Fibroblast of lung (primary cell): ENCODE data around the gene PIK3CA. TPM values are rescaled to one million over a fixed set of nuclear protein-coding genes. Genes with fewer than 3 reads are reported as not detected.

Experiments
- DNase-seq, 2 donors: peaks; one replicate each; pipeline versions ENCODE4 v3.0.0 to v3.0.0-alpha.2; 2010; ENCODE audit warnings: low read depth in 2 of 2
- H2AFZ ChIP-seq: 2 replicates; pipeline ENCODE4 v1.5.1; 2012; ENCODE audit warnings: low read length, control low read depth, inconsistent platforms
- H3K27ac ChIP-seq: 2 replicates; pipeline ENCODE4 v1.5.1; 2011; ENCODE audit warnings: low read length, control low read depth; ENCODE audit not compliant: insufficient read depth
- H3K27me3 ChIP-seq: 2 replicates; pipeline ENCODE4 v1.5.1; 2011; ENCODE audit warnings: mild to moderate bottlenecking, low read length; ENCODE audit not compliant: control insufficient read depth, insufficient read depth
- H3K36me3 ChIP-seq: 2 replicates; pipeline ENCODE4 v1.5.1; 2011; ENCODE audit warnings: low read length; ENCODE audit not compliant: control insufficient read depth, insufficient read depth
- H3K4me1 ChIP-seq: 2 replicates; pipeline ENCODE4 v1.5.1; 2011; ENCODE audit warnings: low read length; ENCODE audit not compliant: control insufficient read depth, insufficient read depth; ENCODE audit errors: extremely low read depth
- H3K4me2 ChIP-seq: 2 replicates; pipeline ENCODE4 v1.5.1; 2011; ENCODE audit warnings: low read length, control low read depth; ENCODE audit not compliant: insufficient read depth; ENCODE audit errors: extremely low read depth
- H3K4me3 ChIP-seq, 4 experiments: fragments of 200-600 bp in 1 of 4; sonication (generic) in 1 of 4; replicated peaks in 1 of 4; 2 replicates each; pipeline ENCODE4 v1.5.1; 2011 to 2016; ENCODE audit warnings: low read length in 4 of 4, low read depth in 3 of 4, mild to moderate bottlenecking in 3 of 4, control low read depth in 2 of 4, inconsistent platforms in 1 of 4, mixed read lengths in 1 of 4; ENCODE audit not compliant: insufficient read depth in 1 of 4; ENCODE audit errors: control extremely low read depth in 1 of 4
- H3K79me2 ChIP-seq: 2 replicates; pipeline ENCODE4 v1.5.1; 2012; ENCODE audit warnings: mild to moderate bottlenecking, low read length, inconsistent platforms; ENCODE audit not compliant: control insufficient read depth, insufficient read depth
- H3K9ac ChIP-seq: 2 replicates; pipeline ENCODE4 v1.5.1; 2011; ENCODE audit warnings: mild to moderate bottlenecking, low read length, control low read depth; ENCODE audit not compliant: insufficient read depth
- H3K9me3 ChIP-seq: 2 replicates; pipeline ENCODE4 v1.5.1; 2012; ENCODE audit warnings: low read depth, low read length; ENCODE audit not compliant: control insufficient read depth, insufficient read depth
- H4K20me1 ChIP-seq: 2 replicates; pipeline ENCODE4 v1.5.1; 2011; ENCODE audit warnings: low read length; ENCODE audit not compliant: control insufficient read depth, insufficient read depth; ENCODE audit errors: extremely low read depth
- EZH2 ChIP-seq: IDR thresholded peaks from 2 replicates; pipeline ENCODE4 v1.5.1; 2012; ENCODE audit warnings: low read length, control low read depth, mild to moderate bottlenecking; ENCODE audit errors: missing control alignments
- polyA plus RNA-seq, 2 donors: library from polyadenylated mRNA; depleted of rRNA in 1 of 2; stranded (reverse) in 1 of 2; unstranded in 1 of 2; fragments of >200 nt; gene quantifications; 2 replicates each; pipeline ENCODE4 v1.2.1, GENCODE V29; 2011 to 2012; ENCODE audit warnings: missing spikeins in 1 of 2
- total RNA-seq: library from RNA; depleted of rRNA; stranded (reverse); fragments of >200 nt; gene quantifications from 2 replicates; pipeline ENCODE4 v1.2.1, GENCODE V29; 2014
- TF ChIP-seq, protein P1 (sequence below), 2 donors: IDR thresholded peaks in 1 of 2; conservative IDR thresholded peaks in 1 of 2; 1 replicate in 1 of 2; 2 replicates in 1 of 2; pipeline ENCODE4 v1.5.1; 2011 to 2012; ENCODE audit warnings: low read length in 2 of 2, control low read depth in 1 of 2, inconsistent platforms in 1 of 2, low read depth in 1 of 2, mild to moderate bottlenecking in 1 of 2

Gene PIK3CA
- total and polyA plus RNA-seq, 2 donors (not counting 1 experiment from before 2014, with no cell fraction given), result 20.8 to 28.9 TPM

- no peaks in the 10 kb centered on the region for H3K36me3 ChIP-seq
- H3K27ac ChIP-seq, result no peak overlapping the region
- H3K9me3 ChIP-seq, result no peaks in the 10 kb centered on the region
- H3K4me1 ChIP-seq, result no peaks in the 10 kb centered on the region
- H3K4me3 ChIP-seq, result no peak overlapping the region
- H3K27me3 ChIP-seq, result no peaks in the 10 kb centered on the region
- H3K9ac ChIP-seq, result no peak overlapping the region
- H4K20me1 ChIP-seq, result no peaks in the 10 kb centered on the region
- H2AFZ ChIP-seq, result no peak overlapping the region
- no peak overlapping the region for H3K4me2 ChIP-seq
- DNase-seq, result no peak
- TF ChIP-seq EZH2, result no peak
- TF ChIP-seq, protein P1, sequence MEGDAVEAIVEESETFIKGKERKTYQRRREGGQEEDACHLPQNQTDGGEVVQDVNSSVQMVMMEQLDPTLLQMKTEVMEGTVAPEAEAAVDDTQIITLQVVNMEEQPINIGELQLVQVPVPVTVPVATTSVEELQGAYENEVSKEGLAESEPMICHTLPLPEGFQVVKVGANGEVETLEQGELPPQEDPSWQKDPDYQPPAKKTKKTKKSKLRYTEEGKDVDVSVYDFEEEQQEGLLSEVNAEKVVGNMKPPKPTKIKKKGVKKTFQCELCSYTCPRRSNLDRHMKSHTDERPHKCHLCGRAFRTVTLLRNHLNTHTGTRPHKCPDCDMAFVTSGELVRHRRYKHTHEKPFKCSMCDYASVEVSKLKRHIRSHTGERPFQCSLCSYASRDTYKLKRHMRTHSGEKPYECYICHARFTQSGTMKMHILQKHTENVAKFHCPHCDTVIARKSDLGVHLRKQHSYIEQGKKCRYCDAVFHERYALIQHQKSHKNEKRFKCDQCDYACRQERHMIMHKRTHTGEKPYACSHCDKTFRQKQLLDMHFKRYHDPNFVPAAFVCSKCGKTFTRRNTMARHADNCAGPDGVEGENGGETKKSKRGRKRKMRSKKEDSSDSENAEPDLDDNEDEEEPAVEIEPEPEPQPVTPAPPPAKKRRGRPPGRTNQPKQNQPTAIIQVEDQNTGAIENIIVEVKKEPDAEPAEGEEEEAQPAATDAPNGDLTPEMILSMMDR (conservative IDR thresholded peaks at IDR 0.05 in 1 of 2, IDR thresholded peaks at IDR 0.05 in 1 of 2; ENCODE audit: low read depth in 1 of 2, low read length in 2 of 2), result no peak
- H3K79me2 ChIP-seq, result no peaks in the 10 kb centered on the region
Measured at GRCh38 chr3:179286331-179286730, 138.2 kb downstream of the PIK3CA start.

DNA sequence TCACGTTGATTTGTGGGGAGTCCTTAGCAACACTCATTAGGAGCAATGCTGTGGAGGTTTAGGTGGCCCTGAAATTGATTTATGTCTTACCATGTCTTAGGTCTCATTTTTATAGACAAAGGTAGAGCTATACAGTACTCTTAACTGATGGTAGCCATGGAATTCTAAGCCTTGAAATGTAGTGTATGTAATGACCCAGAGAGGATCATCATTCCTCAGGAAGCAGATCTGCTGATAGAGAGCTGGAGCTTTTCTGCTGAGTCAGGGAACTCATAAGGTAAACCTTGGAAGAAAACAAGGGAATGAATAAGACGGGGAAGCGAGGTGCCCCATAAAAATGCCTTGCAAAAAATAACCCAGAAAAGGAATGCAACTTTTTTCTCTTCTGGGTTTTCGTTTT is 140.7 kb downstream of the PIK3CA start:
- Histone ChIP-seq H3K4me2 (no peak overlapping the region), H3K4me1 (no peaks in the 10 kb centered on the region), H3K79me2 (no peaks in the 10 kb centered on the region), H3K27me3 (no peaks in the 10 kb centered on the region), H3K9ac (no peak overlapping the region), H4K20me1 (no peaks in the 10 kb centered on the region), H3K4me3 (no peak overlapping the region), H3K9me3 (no peaks in the 10 kb centered on the region), H3K36me3 (no peaks in the 10 kb centered on the region), H2AFZ (no peak overlapping the region), H3K27ac (no peak overlapping the region)
- no peak for DNase-seq
- TF ChIP-seq, protein P1 (conservative IDR thresholded peaks at IDR 0.05 in 1 of 2, IDR thresholded peaks at IDR 0.05 in 1 of 2; ENCODE audit: low read depth in 1 of 2, low read length in 2 of 2), result no peak
- no peak for TF ChIP-seq EZH2

DNA sequence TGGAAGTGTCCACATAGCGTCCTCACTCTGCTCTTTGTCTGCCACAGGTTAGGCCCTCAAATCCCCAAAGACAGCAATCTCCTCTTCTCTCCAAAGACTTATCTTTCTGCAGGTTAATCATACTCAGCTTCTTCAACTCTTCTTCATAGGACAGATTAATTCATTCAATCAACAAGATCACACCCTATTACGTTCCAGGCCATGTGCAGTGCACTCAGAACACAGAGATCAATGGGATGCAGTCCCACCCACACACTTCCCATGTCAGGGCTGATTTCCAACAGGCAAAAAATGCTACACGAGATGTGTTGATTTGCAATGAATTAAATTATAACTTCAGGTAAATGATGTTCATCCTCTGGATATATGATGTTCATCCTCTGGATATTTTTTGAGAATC is 141.1 kb downstream of the PIK3CA start:
- Histone ChIP-seq H4K20me1 (no peaks in the 10 kb centered on the region), H2AFZ (no peak overlapping the region), H3K9me3 (no peaks in the 10 kb centered on the region), H3K4me3 (no peak overlapping the region), H3K4me1 (no peaks in the 10 kb centered on the region), H3K4me2 (no peak overlapping the region), H3K79me2 (no peaks in the 10 kb centered on the region), H3K27me3 (no peaks in the 10 kb centered on the region), H3K9ac (no peak overlapping the region), H3K36me3 (no peaks in the 10 kb centered on the region), H3K27ac (no peak overlapping the region)
- TF ChIP-seq, protein P1 (conservative IDR thresholded peaks at IDR 0.05 in 1 of 2, IDR thresholded peaks at IDR 0.05 in 1 of 2; ENCODE audit: low read depth in 1 of 2, low read length in 2 of 2), result no peak
- TF ChIP-seq EZH2, result no peak
- DNase-seq, result no peak

Other genes with a start within 250 kb of the PIK3CA start
- gene ZMAT3, start 76.5 kb upstream of the PIK3CA start, total RNA-seq, result 34.8 and 37.8 TPM in 2 replicates
- 27.4 and 34.3 TPM in 2 replicates for gene ZMAT3, start 76.5 kb upstream of the PIK3CA start, polyA plus RNA-seq
- 0.77 and 1.5 TPM in 2 replicates for gene KCNMB3, start 102.8 kb downstream of the PIK3CA start, total RNA-seq
- gene KCNMB3, start 102.8 kb downstream of the PIK3CA start, polyA plus RNA-seq, result 0.76 and 1.3 TPM in 2 replicates
- gene ZNF639, start 174.7 kb downstream of the PIK3CA start, total RNA-seq, result 41.1 and 49.3 TPM in 2 replicates
- gene ZNF639, start 174.7 kb downstream of the PIK3CA start, polyA plus RNA-seq, result 24.9 and 28.4 TPM in 2 replicates
- gene MFN1, start 199.4 kb downstream of the PIK3CA start, total RNA-seq, result 44.9 and 48.1 TPM in 2 replicates
- gene MFN1, start 199.4 kb downstream of the PIK3CA start, polyA plus RNA-seq, result 40.3 and 52.8 TPM in 2 replicates